HUDEP-2 (cell line): ENCODE data around the gene YPEL1.
"Not testable (repeated sequence)": the region's sequence is repeated elsewhere in the genome, so short reads cannot be mapped to it uniquely, and the experiment has no call there.

Experiments used
- DNase-seq, 76 experiments: peaks; one replicate each; lab custom pipeline; 2025; ENCODE audit not compliant: unreplicated experiment in 76 of 76; lab: John Stamatoyannopoulos, UW

YPEL1 gene

GRCh38 chr22:21754523-21754922 lies 18.9 kb upstream of the YPEL1 start:
- DNase-seq, result peak in 74 of 76 experiments; percentile 17 to 85 (median 72)

GRCh38 chr22:21753374-21754111 lies 17.9 kb upstream of the YPEL1 start:
- DNase-seq, result peak in 17 of 76 experiments; percentile 4 to 23 (median 11)

- DNase-seq, result no peak
These were observed 16.7 kb upstream of the YPEL1 start for GRCh38 chr22:21752276-21752675.

GRCh38 chr22:21745948-21746347 lies 10.4 kb upstream of the YPEL1 start:
- no peak for DNase-seq

GRCh38 chr22:21744917-21745316 lies 9.3 kb upstream of the YPEL1 start:
- DNase-seq, result not testable (repeated sequence)

GRCh38 chr22:21741790-21742189 lies 6.2 kb upstream of the YPEL1 start:
- DNase-seq, result no peak

GRCh38 chr22:21741059-21741458 lies 5.5 kb upstream of the YPEL1 start:
- no peak for DNase-seq

GRCh38 chr22:21739828-21740377 lies 4.3 kb upstream of the YPEL1 start:
- DNase-seq, result no peak

- DNase-seq, result no peak
These were observed 3.4 kb upstream of the YPEL1 start for GRCh38 chr22:21738966-21739365.

GRCh38 chr22:21738081-21738480 lies 2.5 kb upstream of the YPEL1 start:
- DNase-seq, result no peak

GRCh38 chr22:21736948-21737347 lies 1.4 kb upstream of the YPEL1 start:
- no peak for DNase-seq

GRCh38 chr22:21736084-21736642 lies 569 bp upstream of the YPEL1 start:
- peak in 1 of 76 experiments; percentile 19 for DNase-seq

GRCh38 chr22:21734540-21735199 lies 924 bp downstream of the YPEL1 start:
- DNase-seq, result no peak

- DNase-seq, result no peak
These were observed 4.1 kb downstream of the YPEL1 start for GRCh38 chr22:21731503-21731902.

GRCh38 chr22:21730535-21731308 lies 4.9 kb downstream of the YPEL1 start:
- DNase-seq, result no peak

GRCh38 chr22:21729184-21729583 lies 6.4 kb downstream of the YPEL1 start:
- DNase-seq, result not testable (repeated sequence)

- no peak for DNase-seq
These were observed 7.3 kb downstream of the YPEL1 start for GRCh38 chr22:21728270-21728669.

GRCh38 chr22:21727768-21728167 lies 7.8 kb downstream of the YPEL1 start:
- DNase-seq, result no peak

GRCh38 chr22:21727159-21727558 lies 8.4 kb downstream of the YPEL1 start:
- DNase-seq, result no peak

- peak in 28 of 76 experiments; percentile 4 to 45 (median 15) for DNase-seq
These were observed 8.9 kb downstream of the YPEL1 start for GRCh38 chr22:21726650-21727049.
